GM19452 (cell line): ENCODE results near the gene METAP2.
A peak's percentile ranks its signal among the peaks of the same experiment; 100 is the strongest.
"Not testable (repeated sequence)": the region's sequence is repeated elsewhere in the genome, so short reads cannot be mapped to it uniquely, and the experiment has no call there.

Experiments used
- ATAC-seq: cut with Tn5 transposase; IDR thresholded peaks from one replicate; pipeline ENCODE4 v1.9.1; 2021; ENCODE audit not compliant: unreplicated experiment

The METAP2 gene

DNA sequence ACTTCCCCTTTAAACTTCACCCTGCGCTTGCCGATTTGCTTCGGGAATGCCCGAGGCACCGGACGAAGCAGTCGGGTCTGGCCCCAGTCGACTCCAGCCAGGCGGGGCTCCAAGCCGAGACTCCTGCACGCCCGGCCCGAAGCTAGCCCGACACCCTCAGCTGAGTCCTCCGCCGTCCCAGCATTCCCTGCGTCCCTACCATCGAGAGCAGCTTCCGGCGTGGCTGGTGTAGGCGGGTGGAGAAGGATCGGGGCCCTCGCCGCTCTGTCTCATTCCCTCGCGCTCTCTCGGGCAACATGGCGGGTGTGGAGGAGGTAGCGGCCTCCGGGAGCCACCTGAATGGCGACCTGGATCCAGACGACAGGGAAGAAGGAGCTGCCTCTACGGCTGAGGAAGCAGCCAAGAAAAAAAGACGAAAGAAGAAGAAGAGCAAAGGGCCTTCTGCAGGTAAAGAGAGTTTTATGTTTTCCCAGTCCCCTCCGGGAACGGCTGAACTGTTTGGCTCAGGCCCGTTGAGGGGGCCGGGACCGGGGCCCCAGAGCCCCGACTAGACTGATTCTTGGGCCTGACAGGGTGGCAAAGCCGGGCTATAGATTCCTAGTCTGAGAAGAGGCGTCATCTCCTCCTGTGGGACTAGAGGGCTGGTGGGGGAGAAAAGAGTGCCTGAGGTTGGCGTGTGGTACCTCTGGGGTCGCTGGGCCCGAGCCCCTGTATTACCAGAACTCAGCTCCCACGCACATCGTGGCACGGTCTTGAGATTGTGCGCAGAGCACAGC, at the start of gene METAP2:
Gene METAP2 (plus strand): TSS at position 269 of the 776 bp plus-strand sequence. CDS start 28 bp downstream, at position 297.
- peak; percentile 96 for ATAC-seq

DNA sequence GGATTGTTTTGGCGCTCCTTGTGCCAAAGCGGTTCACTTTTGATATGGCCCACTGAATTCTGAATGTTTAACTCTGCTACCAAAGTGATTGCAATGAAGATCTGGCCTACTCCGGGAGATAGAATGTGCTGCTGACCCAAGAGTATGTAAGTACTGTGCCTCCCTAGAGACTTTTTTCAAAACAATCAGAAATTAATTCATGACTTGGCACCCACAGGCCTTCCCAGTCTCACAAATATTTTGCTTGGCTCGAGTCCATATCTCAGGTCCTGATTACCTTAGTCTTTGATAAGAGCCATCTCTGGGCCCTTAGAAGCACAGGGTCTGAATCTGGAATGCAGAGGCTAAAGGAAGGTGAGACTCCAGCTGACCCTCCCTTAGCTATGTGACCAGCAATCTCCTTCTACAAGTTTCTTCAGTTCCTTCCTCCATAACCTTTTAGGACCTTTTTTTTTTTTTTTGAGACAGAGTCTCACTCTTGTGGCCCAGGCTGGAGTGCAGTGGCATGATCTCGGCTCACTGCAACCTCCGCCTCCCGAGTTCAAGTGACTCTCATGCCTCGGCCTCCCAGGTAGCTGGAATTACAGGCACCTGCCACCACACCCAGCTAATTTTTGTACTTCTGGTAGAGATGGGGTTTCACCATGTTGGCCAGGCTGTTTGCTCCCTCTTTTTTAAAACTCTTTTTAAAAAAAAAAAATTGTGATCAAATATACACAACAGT, 49.5 kb upstream of the METAP2 start:
- ATAC-seq, result no peak

DNA sequence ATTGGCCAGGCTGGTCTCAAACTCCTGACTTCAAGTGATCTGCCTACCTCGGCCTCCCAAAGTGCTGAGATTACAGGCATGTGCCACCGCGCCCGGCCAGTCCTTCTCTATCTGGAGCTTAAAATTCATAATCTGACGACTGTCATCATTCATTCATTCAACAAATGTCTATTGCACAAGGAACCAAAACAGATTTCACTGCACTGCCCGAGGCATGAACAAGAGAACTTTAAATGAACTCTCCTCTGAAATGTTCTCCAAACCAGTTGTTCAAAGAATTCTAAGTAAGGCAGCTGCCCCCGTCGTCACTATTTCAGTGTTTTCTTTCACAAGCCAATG, 44.8 kb upstream of the METAP2 start:
- no peak for ATAC-seq

DNA sequence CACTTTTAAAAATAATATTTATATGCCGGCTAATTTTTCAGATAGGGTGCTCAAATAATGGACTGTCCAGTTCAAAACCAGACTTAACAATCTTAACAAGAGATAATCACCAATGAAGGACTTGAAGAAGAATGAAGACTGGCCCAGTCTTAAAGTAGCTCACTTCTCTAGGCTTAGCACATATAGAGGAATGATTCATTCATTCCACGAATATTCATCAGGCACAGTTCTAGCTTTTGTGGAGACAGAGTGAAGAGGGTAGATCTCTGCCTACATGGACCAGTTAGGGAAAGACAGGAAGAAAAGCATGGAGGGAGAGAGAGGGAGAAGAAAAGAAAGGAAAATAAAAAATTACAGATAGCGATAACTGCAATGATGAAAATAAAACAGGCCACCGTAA, 42.8 kb upstream of the METAP2 start:
- ATAC-seq, result no peak

DNA sequence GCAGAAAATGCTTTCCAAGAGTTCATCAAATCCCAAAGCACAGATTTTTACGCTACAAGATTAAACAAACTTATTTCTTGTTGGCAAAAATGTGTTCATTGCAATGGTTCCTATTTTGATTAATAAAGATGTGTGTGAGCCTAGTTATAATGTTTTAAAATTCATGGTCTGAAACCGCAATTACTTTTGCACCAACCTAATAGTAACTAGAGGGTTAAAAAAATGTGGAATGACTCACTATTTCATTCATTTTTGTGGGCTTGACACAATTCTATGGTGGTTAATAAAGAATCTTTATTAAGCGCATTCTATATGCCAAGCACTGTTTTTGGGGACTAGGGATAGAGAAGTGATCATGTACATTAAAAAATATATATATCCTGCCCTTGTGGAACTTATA, 38.6 kb upstream of the METAP2 start:
- ATAC-seq, result no peak

DNA sequence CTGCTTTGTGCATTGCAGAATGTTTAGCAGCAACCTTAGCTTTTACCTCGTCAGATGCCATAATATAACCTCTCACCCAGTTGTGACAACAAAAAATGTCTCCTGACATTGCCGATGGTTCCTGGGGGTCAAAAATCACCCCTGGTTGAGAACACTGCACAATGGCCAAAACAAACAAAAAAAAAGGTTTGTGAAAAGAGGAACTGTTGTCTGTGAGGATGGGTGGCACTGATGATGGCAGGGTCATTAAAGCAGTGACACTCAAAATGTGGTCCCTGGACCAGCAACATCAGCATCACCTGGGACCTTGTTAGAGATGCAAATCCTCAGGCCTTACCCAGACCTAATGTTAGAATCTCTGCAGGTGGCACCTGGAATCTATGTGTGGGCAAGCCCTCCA, 36.4 kb upstream of the METAP2 start:
- ATAC-seq, result no peak

DNA sequence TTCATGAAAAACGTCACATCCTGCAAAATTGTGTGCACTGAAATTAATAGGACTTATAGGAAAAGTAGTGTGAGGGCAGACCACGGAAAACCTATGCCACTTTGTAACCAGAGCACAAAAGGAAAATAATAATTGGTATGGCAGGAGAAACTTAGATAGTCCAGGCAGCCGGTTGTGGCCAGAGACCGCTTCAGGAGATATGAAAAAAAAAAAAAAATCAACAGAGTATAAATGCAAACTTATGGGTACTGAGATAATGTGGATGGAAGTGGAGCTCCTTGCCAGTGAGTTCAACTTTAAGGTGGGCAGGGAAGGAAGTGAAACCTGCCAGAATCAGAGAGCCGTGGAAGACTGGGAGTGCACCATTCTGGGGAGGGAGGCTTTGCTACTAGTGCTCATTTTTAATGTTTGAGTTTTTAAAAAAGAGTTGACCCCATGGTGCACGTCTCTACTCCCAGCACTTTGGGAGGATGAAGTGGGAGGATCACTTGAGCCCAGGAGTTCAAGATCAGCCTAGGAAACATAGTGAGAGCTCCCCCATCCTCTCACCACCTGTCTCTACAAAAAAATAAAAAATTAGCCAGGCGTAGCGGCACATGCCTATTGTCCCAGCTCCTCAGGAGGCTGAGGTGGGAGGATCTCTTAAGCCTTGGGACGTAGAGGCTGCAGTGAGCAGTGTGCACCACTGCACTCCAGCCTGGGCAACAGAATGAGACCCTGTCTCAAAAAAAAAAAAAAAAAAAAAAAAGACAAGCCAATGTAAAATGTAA, 34.3 kb upstream of the METAP2 start:
- no peak for ATAC-seq

DNA sequence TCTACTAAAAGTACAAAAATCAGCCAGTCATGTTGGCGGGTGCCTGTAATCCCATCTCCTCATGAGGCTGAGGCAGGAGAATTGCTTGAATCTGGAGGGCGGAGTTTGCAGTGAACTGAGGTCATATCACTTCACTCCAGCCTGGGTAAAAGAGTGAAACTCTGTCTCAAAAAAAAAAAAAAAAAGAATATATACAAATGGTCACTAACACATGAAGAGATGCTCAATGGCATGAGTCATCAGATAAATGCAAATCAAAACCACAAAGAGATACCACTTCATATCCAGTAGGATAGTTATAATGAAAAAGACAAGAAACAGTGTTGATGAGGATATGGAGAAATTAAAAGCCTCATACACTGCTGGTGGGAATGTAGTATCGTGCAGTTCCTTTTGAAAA, 33.6 kb upstream of the METAP2 start:
- no peak for ATAC-seq

DNA sequence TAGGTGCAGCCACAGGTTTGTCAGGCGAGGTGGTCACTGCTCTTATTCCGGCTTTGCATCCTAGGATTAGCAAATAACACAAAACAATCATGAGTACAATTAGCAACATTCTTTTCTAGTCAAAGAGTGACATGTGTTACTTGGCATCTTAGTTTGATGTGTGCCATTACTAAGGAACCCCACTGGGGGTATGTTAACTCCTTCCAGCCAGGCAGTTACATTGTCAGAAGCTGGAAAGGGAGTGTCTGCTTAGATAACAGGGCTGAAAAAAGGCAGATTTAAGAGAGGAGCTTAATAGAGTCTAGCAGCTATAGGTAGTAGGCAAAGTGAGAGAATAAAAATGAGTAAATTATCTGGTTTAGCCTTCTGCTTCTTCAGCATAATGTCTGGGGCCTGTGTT, 30.5 kb upstream of the METAP2 start:
- no peak for ATAC-seq

DNA sequence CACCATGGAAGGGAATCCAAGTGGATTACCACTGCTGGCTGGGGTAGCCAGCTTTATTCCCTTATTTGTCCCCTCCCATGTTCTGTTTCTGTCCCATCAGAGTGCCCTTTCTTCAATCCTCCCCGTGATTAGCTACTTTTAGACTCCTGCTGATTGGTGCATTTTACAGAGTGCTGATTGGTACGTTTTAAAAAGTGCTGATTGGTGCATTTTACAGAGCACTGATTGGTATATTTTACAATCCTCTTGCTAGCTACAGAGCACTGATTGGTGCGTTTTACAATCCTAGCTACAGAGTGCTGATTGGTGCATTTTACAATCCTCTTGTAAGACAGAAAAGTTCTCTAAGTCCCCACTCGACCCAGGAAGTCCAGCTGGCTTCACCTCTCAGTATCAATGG, 28.9 kb upstream of the METAP2 start:
- not testable (repeated sequence) for ATAC-seq

DNA sequence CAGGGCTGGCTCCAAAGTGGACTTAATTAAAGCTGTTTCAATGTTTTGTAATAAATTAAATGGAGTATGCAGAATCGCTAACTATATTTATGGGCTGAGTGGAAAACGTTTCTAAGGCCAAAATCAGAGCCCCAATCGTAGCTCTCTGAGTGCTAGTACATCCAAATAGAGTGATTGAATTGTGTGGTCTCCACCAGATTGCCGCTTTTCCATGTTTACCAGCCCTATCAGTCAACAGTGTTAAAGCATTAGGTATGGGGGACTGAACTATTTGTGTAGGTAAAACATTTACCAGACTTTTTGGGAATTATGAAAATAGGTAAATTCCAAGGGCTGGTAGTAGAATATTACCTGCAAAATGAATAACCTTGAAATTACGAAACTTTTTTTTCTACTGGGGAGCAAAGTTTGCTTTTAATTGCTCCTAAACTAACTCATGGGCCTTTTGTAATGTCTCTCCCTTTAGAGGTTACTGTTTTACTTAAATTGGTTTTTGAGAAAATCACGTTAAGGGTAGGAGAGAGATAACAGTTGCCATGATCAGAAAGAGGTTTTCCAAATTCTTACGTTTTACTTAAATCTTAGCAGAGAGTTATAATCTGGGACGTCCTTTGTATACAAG, 28.0 kb upstream of the METAP2 start:
- no peak for ATAC-seq

DNA sequence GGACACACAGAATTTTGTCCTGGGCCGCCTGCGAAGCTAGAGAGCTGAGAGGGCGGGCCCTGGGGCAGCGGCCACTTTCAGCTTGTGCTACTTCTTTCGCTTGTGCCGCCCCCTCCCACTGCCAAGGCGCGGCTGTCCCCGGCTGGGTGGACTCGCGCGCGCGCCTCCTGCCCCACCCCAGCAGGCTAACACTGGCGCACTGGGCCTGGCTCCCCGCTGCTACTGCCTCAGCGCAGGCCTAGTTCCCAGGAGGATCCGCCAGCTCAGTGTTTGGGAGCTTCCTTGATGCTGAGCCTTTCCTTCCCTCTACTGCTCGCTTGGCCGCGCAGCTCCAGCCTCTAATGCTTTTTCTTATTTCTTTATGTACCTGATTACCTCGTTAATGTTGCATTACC, 27.4 kb upstream of the METAP2 start:
- no peak for ATAC-seq

DNA sequence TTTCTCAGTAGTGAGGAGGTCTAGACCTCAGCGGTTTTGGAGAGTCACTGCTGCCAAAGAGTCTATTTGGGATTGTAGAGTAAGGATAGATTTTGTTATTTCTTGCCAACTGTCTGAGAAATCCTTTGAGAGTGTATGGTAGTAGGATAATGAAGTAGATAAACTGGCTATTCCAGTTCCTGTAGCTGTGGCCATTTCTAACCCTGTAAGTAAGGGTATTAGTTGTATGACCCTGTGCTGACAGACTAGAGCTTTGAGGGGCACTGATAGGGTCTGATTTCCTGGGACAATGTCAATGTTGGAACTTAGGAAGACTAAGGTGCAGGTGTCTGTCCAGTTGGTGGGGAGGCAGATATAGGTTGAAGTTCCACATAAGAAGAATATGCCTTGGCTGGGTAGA, 24.3 kb upstream of the METAP2 start:
- not testable (repeated sequence) for ATAC-seq

DNA sequence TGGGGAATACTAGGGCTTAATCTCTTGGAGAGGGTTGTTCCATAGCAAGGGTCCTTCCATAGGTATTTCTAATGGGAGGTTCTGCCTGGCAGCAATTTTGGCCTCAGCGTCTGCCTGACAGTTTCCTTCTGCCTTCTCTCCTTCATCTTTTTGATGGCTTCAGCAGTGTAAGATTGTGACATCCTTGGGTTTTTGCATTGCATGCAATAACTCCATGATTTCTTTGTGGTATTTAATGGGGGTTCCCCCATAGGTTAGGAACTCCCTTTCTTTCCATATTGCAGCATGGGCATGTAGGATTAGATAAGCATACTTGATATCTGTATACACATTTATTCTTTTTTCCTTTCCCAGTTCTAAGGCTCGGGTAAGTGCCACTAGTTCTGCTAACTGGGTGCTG, 21.5 kb upstream of the METAP2 start:
- ATAC-seq, result not testable (repeated sequence)

DNA sequence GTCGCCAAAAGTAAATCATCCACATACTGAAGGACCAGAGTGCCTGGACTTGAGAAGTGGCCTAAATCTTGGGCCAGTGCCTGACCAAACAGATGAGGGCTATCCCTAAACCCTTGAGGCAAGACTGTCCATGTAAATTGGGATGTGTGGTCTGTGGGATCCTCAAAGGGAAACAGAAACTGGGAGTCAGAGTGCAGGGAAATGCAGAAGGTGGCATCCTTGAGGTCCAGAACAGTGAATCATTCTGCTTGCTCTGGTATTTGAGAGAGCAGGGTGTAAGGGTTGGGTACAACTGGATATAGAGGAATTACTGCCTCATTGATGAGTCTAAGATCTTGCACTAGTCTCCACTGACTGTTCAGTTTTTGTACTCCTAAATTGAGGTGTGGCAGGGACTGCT, 20.1 kb upstream of the METAP2 start:
- not testable (repeated sequence) for ATAC-seq

DNA sequence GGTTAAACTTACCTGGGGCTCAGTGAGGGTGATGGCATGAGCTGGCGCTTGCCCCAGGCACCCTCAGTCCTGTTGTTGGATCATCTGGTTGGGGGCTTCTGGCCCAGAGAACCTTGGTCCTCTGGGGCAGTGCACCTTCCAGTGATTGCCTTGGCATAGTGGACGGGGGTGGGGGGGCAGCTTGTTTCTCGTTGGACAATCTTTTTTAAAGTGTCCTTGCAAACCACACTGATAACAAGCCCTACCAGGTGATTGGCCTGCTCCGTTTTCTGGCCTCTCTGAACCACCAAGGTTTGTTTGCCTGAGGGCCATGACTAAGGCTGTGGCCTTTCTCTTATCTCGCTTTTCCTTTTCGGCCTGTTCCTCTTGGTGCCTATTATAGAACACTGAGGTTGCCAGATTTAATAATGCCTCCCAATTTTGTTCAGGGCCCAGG, 19.2 kb upstream of the METAP2 start:
- ATAC-seq, result not testable (repeated sequence)

DNA sequence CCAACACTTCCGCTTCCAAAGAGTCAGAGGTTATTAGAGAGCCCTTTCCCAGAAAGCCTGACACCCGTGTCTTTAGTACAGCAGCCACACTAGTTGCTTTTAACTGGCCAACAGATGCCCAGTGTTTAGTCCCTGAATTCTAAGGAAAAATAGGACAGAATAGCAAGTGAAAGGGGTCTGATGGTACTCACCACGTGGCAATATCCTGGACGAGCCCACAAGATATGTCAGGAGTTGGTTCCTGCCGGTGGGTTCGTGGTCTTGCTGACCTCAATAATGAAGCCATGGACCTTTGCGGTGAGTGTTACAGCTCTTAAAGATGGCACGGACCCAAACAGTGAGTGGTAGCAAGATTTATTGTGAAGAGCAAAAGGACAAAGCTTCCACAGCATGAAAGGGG, 16.3 kb upstream of the METAP2 start:
- not testable (repeated sequence) for ATAC-seq

DNA sequence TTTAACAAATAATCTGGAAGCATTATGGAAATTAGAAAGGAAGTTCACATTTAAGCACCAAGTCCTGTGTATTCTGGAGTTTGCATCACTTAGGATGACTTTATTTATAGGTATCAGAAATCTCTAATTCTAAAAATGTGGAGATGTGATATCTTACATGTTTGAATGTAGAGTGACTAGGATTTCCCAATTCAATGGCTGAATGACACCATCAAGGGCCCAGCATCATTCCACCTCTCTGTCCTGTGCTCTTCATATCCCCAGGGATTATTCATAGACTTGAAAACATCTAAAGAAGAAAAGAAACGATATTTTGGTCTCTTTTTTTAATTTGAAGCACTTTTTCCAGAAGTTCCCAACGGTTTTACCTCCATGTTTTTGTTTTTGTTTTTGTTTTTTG, 15.2 kb upstream of the METAP2 start:
- ATAC-seq, result no peak

DNA sequence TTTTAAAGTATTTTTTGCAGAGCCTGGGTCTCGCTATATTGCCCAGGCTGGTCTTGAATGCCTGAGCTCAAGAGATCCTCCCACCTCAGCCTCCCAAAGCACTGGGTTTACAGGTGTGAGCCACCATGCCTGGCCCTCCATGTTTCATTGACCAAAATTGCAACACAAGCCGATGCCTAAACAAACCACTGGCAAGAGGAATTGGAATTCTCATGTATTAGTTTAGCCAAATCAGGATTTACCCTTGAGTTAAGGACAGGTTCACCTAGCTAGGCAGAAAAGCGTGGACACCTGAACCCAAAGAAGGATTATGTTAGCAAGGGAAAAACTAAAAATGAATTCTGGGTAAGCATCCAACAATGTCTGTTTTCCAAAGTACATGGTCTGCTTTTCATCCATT, 14.6 kb upstream of the METAP2 start:
- no peak for ATAC-seq

DNA sequence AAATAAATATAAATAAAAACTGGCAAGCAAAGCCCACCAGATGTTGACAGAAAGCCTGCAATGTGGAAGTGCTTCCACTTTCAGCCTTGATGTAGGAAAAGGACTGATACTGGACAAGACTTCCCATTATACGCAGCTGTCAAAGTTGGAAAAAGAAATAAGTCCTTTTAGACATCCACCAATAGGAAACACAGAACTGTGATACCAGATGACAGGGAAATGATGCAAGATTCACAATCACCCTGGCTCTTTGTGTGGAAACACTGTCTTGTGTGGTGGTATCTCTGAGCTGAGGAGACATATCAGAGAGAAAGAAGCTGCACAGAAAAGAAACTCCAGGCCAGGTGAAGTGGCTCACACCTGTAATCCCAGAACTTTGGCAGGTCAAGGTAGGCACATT, 13.8 kb upstream of the METAP2 start:
- no peak for ATAC-seq

DNA sequence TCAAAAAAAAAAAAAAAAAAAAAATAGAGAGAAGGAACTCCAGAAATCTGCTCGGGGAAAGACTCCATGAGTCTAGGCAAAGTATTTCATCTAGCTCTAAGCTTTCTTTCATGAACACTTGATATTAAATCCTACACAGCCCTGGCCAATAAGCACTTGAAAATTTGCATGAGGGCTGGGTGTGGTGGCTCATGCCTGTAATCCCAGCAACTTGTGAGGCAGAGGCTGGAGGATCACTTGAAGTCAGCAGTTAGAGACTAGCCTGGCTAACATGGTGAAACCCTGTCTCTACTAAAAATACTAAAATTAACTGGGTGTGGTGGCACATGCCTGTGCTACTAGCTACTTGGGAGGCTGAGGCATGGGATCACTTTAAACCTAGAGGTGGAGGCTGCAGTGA, 13.1 kb upstream of the METAP2 start:
- no peak for ATAC-seq
